Activated CD4-positive, alpha-beta memory T cell treated with anti-CD3 and anti-CD28 coated beads for 36 hours (primary cell): ENCODE results near the gene CSNK1G1. TPM values are rescaled to one million over a fixed set of nuclear protein-coding genes. Genes with fewer than 3 reads are reported as not detected.
A peak's percentile ranks its signal among the peaks of the same experiment; 100 is the strongest.
"Not testable (repeated sequence)": the region's sequence is repeated elsewhere in the genome, so short reads cannot be mapped to it uniquely, and the experiment has no call there.

Source experiments
- CTCF ChIA-PET: fragments of 350-600 bp; sonication (Branson Sonifier 250); formaldehyde crosslinking; loops from one replicate; lab custom pipeline; 2021; ENCODE audit warnings: antibody characterized with exemption, inconsistent platforms; lab: Charles Lee
- POLR2A ChIA-PET: fragments of 350-600 bp; sonication (Branson Sonifier 250); formaldehyde crosslinking; loops from one replicate; lab custom pipeline; 2021; ENCODE audit warnings: antibody characterized with exemption; lab: Charles Lee
- DNase-seq: peaks from one replicate; pipeline ENCODE4 v3.0.0-alpha.2; 2020
- H3K27ac Mint-ChIP-seq: one replicate; pipeline ENCODE4 v1.8.0; 2021; ENCODE audit warnings: mixed read lengths
- H3K27me3 Mint-ChIP-seq: one replicate; pipeline ENCODE4 v1.8.0; 2021; ENCODE audit warnings: mixed read lengths
- H3K36me3 Mint-ChIP-seq: one replicate; pipeline ENCODE4 v1.8.0; 2021; ENCODE audit warnings: mixed read lengths
- H3K4me1 Mint-ChIP-seq: one replicate; pipeline ENCODE4 v1.8.0; 2021; ENCODE audit warnings: low read depth, mixed read lengths
- H3K4me3 Mint-ChIP-seq: one replicate; pipeline ENCODE4 v1.8.0; 2021; ENCODE audit warnings: mild to moderate bottlenecking, mixed read lengths
- H3K9me3 Mint-ChIP-seq: one replicate; pipeline ENCODE4 v1.8.0; 2021; ENCODE audit warnings: mixed read lengths
- intact Hi-C: fragments of 100-400 bp; cut with micrococcal nuclease; formaldehyde crosslinking; loops from one replicate; pipeline ENCODE4 v1.15.1; 2023
- total RNA-seq, 2 experiments: library from RNA; stranded (reverse); gene quantifications; one replicate each; pipeline ENCODE4 v1.2.3, GENCODE V29; 2021

The CSNK1G1 gene
- total RNA-seq, 2 experiments from 2014 or later = 17.5 to 20.9 TPM

- no peak overlapping the region for H3K27ac Mint-ChIP-seq
- CTCF ChIA-PET = interaction anchor here (0.6 kb wide), 1 partner anchor 76 kb away, joined by 3 read pairs; no protein-coding TSS in a partner anchor
- peaks cover 3% of the 10 kb centered on the region for H3K36me3 Mint-ChIP-seq
- no peak for DNase-seq
- H3K27me3 Mint-ChIP-seq = no peaks in the 10 kb centered on the region
- H3K4me1 Mint-ChIP-seq = peaks cover 10% of the 10 kb centered on the region
- intact Hi-C loops = no loop called here
- POLR2A ChIA-PET = no interaction called here
- H3K9me3 Mint-ChIP-seq = no peaks in the 10 kb centered on the region
- no peak overlapping the region for H3K4me3 Mint-ChIP-seq
These were observed 70.8 kb downstream of the CSNK1G1 start for GRCh38 chr15:64285150-64285549.

- CTCF ChIA-PET = no interaction called here
These were observed 71.9 kb downstream of the CSNK1G1 start for GRCh38 chr15:64284042-64284441.

GRCh38 chr15:64282701-64283100 lies 73.3 kb downstream of the CSNK1G1 start:
- intact Hi-C loops = no loop called here
- H3K9me3 Mint-ChIP-seq = no peaks in the 10 kb centered on the region
- ChIA-PET CTCF (no interaction called here), POLR2A (no interaction called here)
- H3K4me1 Mint-ChIP-seq = peaks cover 6% of the 10 kb centered on the region
- H3K36me3 Mint-ChIP-seq = peaks cover 3% of the 10 kb centered on the region
- no peaks in the 10 kb centered on the region for H3K27me3 Mint-ChIP-seq
- DNase-seq = no peak
- H3K4me3 Mint-ChIP-seq = no peak overlapping the region
- H3K27ac Mint-ChIP-seq = no peak overlapping the region

More at GRCh38 chr15:64284042-64284441, 71.9 kb downstream of the CSNK1G1 start:
- no peak overlapping the region for H3K4me3 Mint-ChIP-seq
- peaks cover 3% of the 10 kb centered on the region for H3K36me3 Mint-ChIP-seq
- no peaks in the 10 kb centered on the region for H3K9me3 Mint-ChIP-seq
- DNase-seq = no peak
- no peaks in the 10 kb centered on the region for H3K27me3 Mint-ChIP-seq
- peaks cover 7% of the 10 kb centered on the region for H3K4me1 Mint-ChIP-seq
- H3K27ac Mint-ChIP-seq = no peak overlapping the region
- intact Hi-C loops = no loop called here
- POLR2A ChIA-PET = no interaction called here

- POLR2A ChIA-PET = no interaction called here
- H3K4me3 Mint-ChIP-seq = no peak overlapping the region
- peaks cover 8% of the 10 kb centered on the region for H3K4me1 Mint-ChIP-seq
- no peak overlapping the region for H3K27ac Mint-ChIP-seq
- H3K9me3 Mint-ChIP-seq = no peaks in the 10 kb centered on the region
- intact Hi-C loops = no loop called here
- CTCF ChIA-PET = no interaction called here
- DNase-seq = no peak
- H3K27me3 Mint-ChIP-seq = no peaks in the 10 kb centered on the region
- H3K36me3 Mint-ChIP-seq = peaks cover 3% of the 10 kb centered on the region
These were observed 76.8 kb downstream of the CSNK1G1 start for GRCh38 chr15:64279131-64279530.

- Mint-ChIP-seq H3K27me3 (no peaks in the 10 kb centered on the region), H3K36me3 (peaks cover under 1% of the 10 kb centered on the region), H3K27ac (no peak overlapping the region), H3K4me3 (no peak overlapping the region), H3K4me1 (peaks cover 6% of the 10 kb centered on the region), H3K9me3 (no peaks in the 10 kb centered on the region)
- intact Hi-C loops = no loop called here
- DNase-seq = no peak
- POLR2A ChIA-PET = no interaction called here
- CTCF ChIA-PET = no interaction called here
These were observed 80.0 kb downstream of the CSNK1G1 start for GRCh38 chr15:64275934-64276333.

GRCh38 chr15:64274341-64274950 lies 81.5 kb downstream of the CSNK1G1 start:
- no peak for DNase-seq
- intact Hi-C loops = no loop called here
- no peak overlapping the region for H3K27ac Mint-ChIP-seq
- POLR2A ChIA-PET = interaction anchor here (0.6 kb wide), 1 partner anchor 115 kb away, joined by 3 read pairs; no protein-coding TSS in a partner anchor
- no peak overlapping the region for H3K4me3 Mint-ChIP-seq
- H3K36me3 Mint-ChIP-seq = peaks cover 2% of the 10 kb centered on the region
- H3K4me1 Mint-ChIP-seq = peaks cover 6% of the 10 kb centered on the region
- H3K9me3 Mint-ChIP-seq = no peaks in the 10 kb centered on the region
- no peaks in the 10 kb centered on the region for H3K27me3 Mint-ChIP-seq
- CTCF ChIA-PET = no interaction called here

GRCh38 chr15:64267331-64267973 lies 88.5 kb downstream of the CSNK1G1 start:
- Mint-ChIP-seq H3K27me3 (no peaks in the 10 kb centered on the region), H3K4me1 (peaks cover 34% of the 10 kb centered on the region), H3K27ac (no peak overlapping the region), H3K4me3 (no peak overlapping the region), H3K36me3 (peaks cover 27% of the 10 kb centered on the region), H3K9me3 (peaks cover 33% of the 10 kb centered on the region)
- POLR2A ChIA-PET = no interaction called here
- intact Hi-C loops = no loop called here
- CTCF ChIA-PET = no interaction called here
- no peak for DNase-seq

GRCh38 chr15:64265188-64265587 lies 90.8 kb downstream of the CSNK1G1 start:
- not testable (repeated sequence) for H3K27ac Mint-ChIP-seq, H3K27me3 Mint-ChIP-seq, H3K4me3 Mint-ChIP-seq
- ChIA-PET POLR2A (interaction anchor here (1.0 kb wide), 1 partner anchor 19 kb away, joined by 3 read pairs; no protein-coding TSS in a partner anchor), CTCF (interaction anchor here (0.6 kb wide), 1 partner anchor 458 kb away, joined by 3 read pairs; no protein-coding TSS in a partner anchor)
- peak; percentile 18 for DNase-seq
- H3K4me1 Mint-ChIP-seq = peaks cover 37% of the 10 kb centered on the region
- intact Hi-C loops = loop anchor here (1.0 kb wide), 1 partner anchor 17 kb away; no protein-coding TSS in a partner anchor
- peaks cover 33% of the 10 kb centered on the region for H3K9me3 Mint-ChIP-seq
- H3K36me3 Mint-ChIP-seq = peaks cover 29% of the 10 kb centered on the region

- no peak for DNase-seq
- Mint-ChIP-seq H3K4me3 (no peak overlapping the region), H3K4me1 (peaks cover 37% of the 10 kb centered on the region), H3K27ac (no peak overlapping the region), H3K36me3 (peaks cover 29% of the 10 kb centered on the region), H3K27me3 (no peaks in the 10 kb centered on the region), H3K9me3 (peaks cover 33% of the 10 kb centered on the region)
- ChIA-PET POLR2A (interaction anchor here (1.0 kb wide), 1 partner anchor 18 kb away, joined by 3 read pairs; no protein-coding TSS in a partner anchor), CTCF (no interaction called here)
- intact Hi-C loops = no loop called here
These were observed 91.5 kb downstream of the CSNK1G1 start for GRCh38 chr15:64264502-64264901.

GRCh38 chr15:64263567-64263966 lies 92.4 kb downstream of the CSNK1G1 start:
- Mint-ChIP-seq H3K36me3 (peaks cover 29% of the 10 kb centered on the region), H3K9me3 (peaks cover 33% of the 10 kb centered on the region), H3K27ac (no peak overlapping the region), H3K27me3 (no peaks in the 10 kb centered on the region), H3K4me1 (peaks cover 37% of the 10 kb centered on the region), H3K4me3 (no peak overlapping the region)
- ChIA-PET POLR2A (no interaction called here), CTCF (no interaction called here)
- DNase-seq = no peak
- intact Hi-C loops = no loop called here

- ChIA-PET CTCF (interaction anchor here (1.3 kb wide), 1 partner anchor 8 kb away, joined by 3 read pairs; no protein-coding TSS in a partner anchor), POLR2A (no interaction called here)
- intact Hi-C loops = no loop called here
- Mint-ChIP-seq H3K4me1 (peaks cover 13% of the 10 kb centered on the region), H3K27me3 (no peaks in the 10 kb centered on the region), H3K4me3 (no peak overlapping the region), H3K27ac (no peak overlapping the region), H3K9me3 (no peaks in the 10 kb centered on the region), H3K36me3 (peaks cover 16% of the 10 kb centered on the region)
- DNase-seq = no peak
These were observed 99.9 kb downstream of the CSNK1G1 start for GRCh38 chr15:64256051-64256450.

- H3K27me3 Mint-ChIP-seq = no peaks in the 10 kb centered on the region
- H3K27ac Mint-ChIP-seq = no peak overlapping the region
- POLR2A ChIA-PET = interaction anchor here (1.2 kb wide), 1 partner anchor 63 kb away, joined by 5 read pairs; no protein-coding TSS in a partner anchor
- peaks cover 32% of the 10 kb centered on the region for H3K4me1 Mint-ChIP-seq
- CTCF ChIA-PET = no interaction called here
- intact Hi-C loops = no loop called here
- H3K9me3 Mint-ChIP-seq = no peaks in the 10 kb centered on the region
- H3K4me3 Mint-ChIP-seq = no peak overlapping the region
- no peak for DNase-seq
- H3K36me3 Mint-ChIP-seq = peaks cover 11% of the 10 kb centered on the region
These were observed 104.3 kb downstream of the CSNK1G1 start for GRCh38 chr15:64251658-64252057.
